ENCODE results near the gene GLOD5.

Gene GLOD5

DNA sequence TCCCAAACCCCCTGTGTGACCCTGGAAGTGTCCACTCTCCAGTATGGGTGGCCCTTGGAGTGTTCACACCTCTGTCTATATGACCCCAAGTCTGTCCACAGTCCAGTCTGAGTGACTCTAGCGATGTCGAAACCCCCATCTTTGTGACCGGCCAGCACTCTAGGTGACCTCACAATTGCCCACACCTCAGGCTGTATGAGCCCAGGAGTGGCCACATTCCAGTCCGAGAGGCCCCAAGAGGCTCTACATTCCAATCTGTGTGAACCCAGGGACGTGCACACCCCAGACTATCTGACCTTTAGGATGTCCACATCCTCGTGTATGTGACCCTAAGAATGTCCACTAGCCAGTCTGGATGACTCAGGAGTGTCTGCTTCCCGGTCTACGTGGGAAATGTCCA, 7.3 kb upstream of the GLOD5 start:
- DNase-seq (ENCODE audit: low spot score), result no peak

DNA sequence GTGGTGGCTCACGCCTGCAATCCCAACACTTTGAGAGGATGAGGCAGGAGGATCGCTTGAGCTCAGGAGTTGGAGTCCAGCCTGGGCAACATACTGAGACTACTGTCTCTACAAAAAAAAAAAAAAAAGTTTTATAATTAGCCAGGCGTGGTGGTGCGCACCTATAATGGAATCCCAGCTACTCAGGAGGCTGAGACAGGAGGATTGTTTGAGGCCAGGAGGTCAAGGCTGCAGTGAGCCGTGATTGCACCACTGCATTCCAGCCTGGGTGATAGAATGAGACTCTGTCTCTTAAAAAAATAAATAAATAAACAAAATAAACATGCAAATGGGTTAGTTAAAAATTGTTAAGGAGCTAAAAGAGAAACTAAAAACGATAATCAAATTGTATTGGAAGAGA, 7.7 kb downstream of the GLOD5 start:
- DNase-seq (ENCODE audit: low spot score), result no peak

- no peak for DNase-seq (ENCODE audit: low spot score)
These were observed 8.7 kb downstream of the GLOD5 start for GRCh38 chrX:48770296-48770695.

DNA sequence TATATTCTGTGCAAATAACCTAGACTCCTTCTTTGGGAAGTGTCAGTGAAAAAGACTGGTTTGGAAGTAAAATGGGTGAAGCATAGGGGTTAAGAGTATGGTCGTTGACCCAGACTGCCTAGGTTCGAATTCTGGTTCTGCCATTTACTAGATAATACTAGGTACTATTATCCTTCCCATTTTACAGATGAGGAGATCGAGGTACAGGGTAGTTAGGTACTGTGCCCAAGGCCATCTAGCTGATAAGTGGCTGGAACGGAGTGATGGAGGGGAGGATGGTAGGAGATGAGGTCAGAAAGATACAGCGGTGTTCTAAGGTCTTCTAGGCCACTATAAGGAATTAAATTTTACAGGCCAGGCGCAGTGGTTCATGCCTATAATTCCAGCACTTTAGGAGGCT, 11.1 kb downstream of the GLOD5 start:
- DNase-seq (ENCODE audit: low spot score), result no peak

- no peak for DNase-seq (ENCODE audit: low spot score)
These were observed 15.4 kb downstream of the GLOD5 start for GRCh38 chrX:48776818-48777439.

DNA sequence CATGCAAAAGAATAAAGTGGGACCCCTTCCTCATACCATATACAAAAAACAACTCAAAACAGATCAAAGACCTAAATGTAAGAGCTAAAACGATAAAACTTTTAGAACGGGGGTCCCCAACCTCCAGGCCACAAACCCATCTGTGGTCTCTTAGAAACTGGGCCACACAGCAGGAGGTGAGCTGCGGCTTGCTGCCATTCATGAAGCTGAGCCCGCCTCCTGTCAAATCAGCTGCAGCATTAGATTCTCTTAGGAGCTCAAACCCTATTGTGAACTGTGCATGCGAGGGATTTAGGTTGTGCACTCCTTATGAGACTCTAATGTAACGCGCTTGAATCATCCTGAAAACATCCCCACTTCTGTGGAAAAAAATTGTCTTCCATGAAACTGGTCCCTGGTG, 17.9 kb downstream of the GLOD5 start:
- DNase-seq (ENCODE audit: low spot score), result no peak

DNA sequence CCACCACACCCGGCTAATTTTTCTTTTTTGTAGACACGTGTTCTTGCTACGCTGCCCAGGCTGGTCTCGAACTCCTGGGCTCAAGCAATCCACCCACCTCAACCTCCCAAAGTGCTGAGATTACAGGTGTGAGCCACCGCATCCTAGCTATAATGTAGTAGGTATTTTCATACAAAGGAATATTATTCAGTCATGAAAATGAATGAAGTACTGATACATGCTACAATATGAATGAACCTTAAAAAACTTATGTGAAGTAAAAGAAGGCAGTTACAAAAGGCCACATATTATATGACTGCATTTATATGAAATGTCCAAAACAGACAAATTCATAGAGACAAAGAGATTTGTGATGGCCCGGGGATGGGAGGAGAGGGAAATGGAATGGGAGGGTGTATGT, 20.2 kb downstream of the GLOD5 start:
- DNase-seq (ENCODE audit: low spot score), result no peak

DNA sequence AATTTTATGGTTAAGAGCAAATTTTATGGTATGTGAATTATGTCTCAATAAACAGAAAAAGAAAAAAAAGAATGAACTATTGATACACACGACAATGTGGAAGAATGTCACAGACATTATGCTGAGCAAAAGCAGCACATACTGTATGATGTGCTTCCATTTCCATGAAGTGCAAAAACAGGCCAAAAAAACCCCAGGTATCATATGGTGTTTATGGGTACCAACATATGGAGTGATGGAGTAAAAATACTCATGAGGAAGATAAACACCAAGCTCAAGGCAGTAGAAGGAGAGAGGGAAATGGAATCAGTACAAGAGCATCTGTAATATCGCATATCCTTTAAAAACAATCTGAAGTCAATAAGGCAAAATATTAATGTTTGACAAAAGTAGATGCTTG, 20.7 kb downstream of the GLOD5 start:
- no peak for DNase-seq (ENCODE audit: low spot score)

GRCh38 chrX:48782795-48783194, 21.2 kb downstream of the GLOD5 start:
- no peak for DNase-seq (ENCODE audit: low spot score)

- DNase-seq (ENCODE audit: low spot score), result no peak
These were observed 23.2 kb downstream of the GLOD5 start for GRCh38 chrX:48784726-48785125.

- no peak for DNase-seq (ENCODE audit: low spot score)
These were observed 23.6 kb downstream of the GLOD5 start for GRCh38 chrX:48785186-48785539.

GRCh38 chrX:48785540-48786214, 24.1 kb downstream of the GLOD5 start:
- no peak for DNase-seq (ENCODE audit: low spot score)

GRCh38 chrX:48786341-48786800, 24.8 kb downstream of the GLOD5 start, which contains the start of gene GATA1:
GATA1 (plus strand) TSS chrX:48786590; CDS start chrX:48791110, 4,520 bp downstream.
- DNase-seq (ENCODE audit: low spot score), result no peak

DNA sequence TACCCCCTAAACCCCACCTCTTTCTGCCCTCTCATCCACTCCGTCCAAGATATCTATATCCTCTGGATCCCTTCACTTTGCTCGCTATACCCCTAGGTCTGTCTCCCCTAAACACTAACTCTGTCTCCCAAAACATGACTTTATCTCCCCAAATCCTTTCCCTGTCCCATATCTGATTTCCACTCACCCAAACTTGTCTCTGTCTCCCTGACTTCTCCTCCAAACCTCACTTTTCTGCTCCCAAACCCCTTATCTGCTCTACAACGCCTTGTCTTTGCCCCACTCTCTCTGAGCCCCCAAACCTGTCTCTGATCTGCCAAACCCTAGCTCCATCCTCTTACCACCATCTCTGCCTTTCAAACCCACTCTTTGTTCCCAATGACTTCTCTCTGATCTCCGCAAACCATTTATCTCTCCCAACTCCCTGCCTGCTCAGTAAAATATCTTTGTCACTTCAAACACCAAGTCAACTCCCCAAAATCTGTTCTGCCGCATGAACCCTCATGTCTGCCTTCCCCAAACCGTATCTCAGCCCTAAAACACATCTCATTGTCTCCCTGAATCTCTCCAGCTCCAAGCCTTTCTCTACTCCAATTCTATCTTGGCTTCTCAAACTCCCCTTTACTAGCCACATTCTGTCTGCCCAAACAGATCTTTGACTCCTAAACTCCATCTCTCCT, 25.4 kb downstream of the GLOD5 start:
- no peak for DNase-seq (ENCODE audit: low spot score)

GRCh38 chrX:48787505-48788443, 26.2 kb downstream of the GLOD5 start:
- no peak for DNase-seq (ENCODE audit: low spot score)

DNA sequence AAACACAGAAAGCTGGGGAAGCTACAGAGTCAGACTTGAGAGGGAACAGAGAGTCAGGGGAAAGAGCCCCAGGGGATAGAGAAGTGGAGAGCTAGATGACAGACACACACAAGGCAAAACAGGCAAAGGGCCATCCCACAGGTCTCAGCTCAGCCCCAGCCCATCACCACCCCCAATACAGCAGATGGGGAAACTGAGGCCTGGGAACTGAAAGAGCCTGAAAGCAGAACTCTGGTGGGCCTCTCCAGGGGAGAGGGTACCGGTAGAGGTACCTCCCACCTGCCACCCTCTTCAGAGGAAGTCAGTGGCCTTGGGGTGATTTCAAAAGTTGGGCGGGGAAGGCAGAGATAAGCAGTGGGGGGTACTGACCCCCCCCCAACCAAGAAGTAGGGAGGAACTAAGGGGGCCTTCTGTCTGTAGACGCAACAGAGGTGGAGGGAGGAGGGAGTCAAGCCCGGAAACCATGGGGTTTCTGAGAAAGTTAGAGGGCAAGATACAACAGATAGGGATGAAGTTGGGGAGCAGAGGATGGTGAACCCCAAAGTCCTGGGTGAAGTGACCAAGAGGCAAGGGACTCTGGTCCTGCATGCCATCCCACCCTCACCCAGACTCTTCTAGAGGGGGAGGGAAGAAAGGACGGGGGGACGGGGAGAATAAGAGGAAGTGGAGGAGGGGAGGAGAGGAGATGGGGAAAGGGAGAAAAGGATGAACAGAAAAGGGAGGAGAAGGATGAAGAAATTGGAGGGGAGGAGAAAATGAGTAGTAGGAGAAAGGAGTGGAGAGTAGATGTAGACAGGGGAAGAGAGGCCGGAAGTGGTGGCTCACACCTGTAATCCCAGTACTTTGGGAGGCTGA, 28.0 kb downstream of the GLOD5 start:
- no peak for DNase-seq (ENCODE audit: low spot score)

DNA sequence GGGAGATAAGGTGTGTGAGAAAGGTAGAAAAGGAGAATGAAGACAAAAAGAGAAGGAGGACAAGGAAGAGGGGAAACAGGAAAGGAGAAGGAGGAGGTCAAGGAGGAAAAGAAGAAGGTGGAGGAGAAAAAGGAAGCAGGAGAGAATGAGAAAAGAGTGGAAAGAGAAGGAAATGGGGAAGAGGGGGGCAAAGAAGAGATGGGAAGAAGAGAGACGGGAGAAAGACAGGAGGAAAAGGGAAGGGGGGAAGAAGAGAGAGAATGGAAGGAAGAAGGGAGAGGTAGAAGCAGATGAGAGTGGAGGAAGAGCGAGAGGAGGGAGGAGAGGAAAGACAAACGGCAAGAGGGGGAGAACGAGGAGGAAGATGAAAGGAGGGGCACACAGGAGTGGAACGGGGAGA, 28.9 kb downstream of the GLOD5 start:
- DNase-seq (ENCODE audit: low spot score), result no peak

- DNase-seq (ENCODE audit: low spot score), result no peak
These were observed 29.7 kb downstream of the GLOD5 start for GRCh38 chrX:48791063-48791820.

GRCh38 chrX:48792219-48792618, 30.7 kb downstream of the GLOD5 start:
- no peak for DNase-seq (ENCODE audit: low spot score)

GRCh38 chrX:48793935-48794334, 32.4 kb downstream of the GLOD5 start:
- DNase-seq (ENCODE audit: low spot score), result no peak
